Hair follicle dermal papilla cell (primary cell): ENCODE data around the gene CCL27. TPM values are rescaled to one million over a fixed set of nuclear protein-coding genes. Genes with fewer than 3 reads are reported as not detected.

ENCODE experiments used
- small RNA-seq: library from RNA; depleted of rRNA; stranded (forward); fragments of <200 nt; gene quantifications from one replicate; pipeline ENCODE3, GENCODE V24; 2012
- total RNA-seq: library from RNA; depleted of rRNA; stranded (reverse); fragments of >200 nt; gene quantifications from 2 replicates; pipeline ENCODE4 v1.2.3, GENCODE V29; 2012

Gene CCL27
- total RNA-seq = not detected in 2 replicates

GRCh38 chr9:34662526-34663302 is at the start of gene CCL27:
Gene CCL27 (minus strand): TSS chr9:34662657. CDS start chr9:34662633, 24 bp downstream.

GRCh38 chr9:34710023-34710422 is 47.6 kb upstream of the CCL27 start, which contains the start of gene CCL21:
Gene CCL21 (minus strand): TSS chr9:34710136. CDS start chr9:34710066, 70 bp downstream.

GRCh38 chr9:34690983-34691935 is 28.8 kb upstream of the CCL27 start, which contains the start of gene CCL19:
Gene CCL19 (minus strand): TSS chr9:34691276. CDS start chr9:34691139, 137 bp downstream.

GRCh38 chr9:34651876-34652601 is 10.4 kb downstream of the CCL27 start, which contains the start of gene IL11RA:
Gene IL11RA (plus strand): TSS chr9:34652185. CDS start chr9:34655218, 3,033 bp downstream.

GRCh38 chr9:34646211-34647083 is 16.0 kb downstream of the CCL27 start, which contains the start of gene GALT:
Gene GALT (plus strand): TSS chr9:34646675. CDS start chr9:34646705, 30 bp downstream.

GRCh38 chr9:34637356-34638137 is 24.9 kb downstream of the CCL27 start, which contains the start of gene SIGMAR1:
Gene SIGMAR1 (minus strand): TSS chr9:34637787. CDS start chr9:34637697, 90 bp downstream.

GRCh38 chr9:34628656-34629490 is 33.6 kb downstream of the CCL27 start, which contains the start of gene ARID3C:
Gene ARID3C (minus strand): TSS chr9:34629066. CDS start chr9:34628014, 1,052 bp downstream.

GRCh38 chr9:34620061-34620994 is 42.1 kb downstream of the CCL27 start, which contains the start of gene DCTN3:
Gene DCTN3 (minus strand): TSS chr9:34620495. CDS start chr9:34620464, 31 bp downstream.

Small RNAs within 50 kb of the gene (small RNA-seq; reads per million reads assigned to genes)
- gene CCL27 = not detected

Other genes starting within 250 kb of the CCL27 start
- 14.9 and 16.5 TPM in 2 replicates for gene FAM219A, start 204.1 kb downstream of the CCL27 start, total RNA-seq
- not detected in 2 replicates for gene DNAI1, start 203.9 kb downstream of the CCL27 start, total RNA-seq
- not detected in 2 replicates for gene ENHO, start 139.7 kb downstream of the CCL27 start, total RNA-seq
- gene CNTFR, start 72.9 kb downstream of the CCL27 start, total RNA-seq = not detected in 2 replicates
- 15.4 and 18.3 TPM in 2 replicates for gene RPP25L, start 50.6 kb downstream of the CCL27 start, total RNA-seq
- gene DCTN3, start 42.2 kb downstream of the CCL27 start, total RNA-seq = 58.1 and 78.7 TPM in 2 replicates
- gene ARID3C, start 33.6 kb downstream of the CCL27 start, total RNA-seq = 0.12 and 0.32 TPM in 2 replicates
- gene SIGMAR1, start 24.9 kb downstream of the CCL27 start, total RNA-seq = 78.9 and 83.9 TPM in 2 replicates
- gene GALT, start 16.0 kb downstream of the CCL27 start, total RNA-seq = 52.6 and 54.6 TPM in 2 replicates
- gene IL11RA, start 10.5 kb downstream of the CCL27 start, total RNA-seq = 86.6 and 89.4 TPM in 2 replicates
- not detected in 2 replicates for gene CCL19, start 28.6 kb upstream of the CCL27 start, total RNA-seq
- gene CCL21, start 47.5 kb upstream of the CCL27 start, total RNA-seq = not detected in 2 replicates